GM10248 (cell line): ENCODE measurements around the gene COL6A1.

ENCODE experiments used
- CTCF ChIA-PET: fragments of 300-600 bp; sonication (Branson Sonifier 250); formaldehyde crosslinking; extraction: SDS; loops from one replicate; lab custom pipeline; 2021; ENCODE audit warnings: antibody characterized with exemption; lab: Yijun Ruan, JAX
- POLR2A ChIA-PET: fragments of 350-650 bp; sonication (Branson Sonifier 250); formaldehyde crosslinking; extraction: SDS; loops from one replicate; lab custom pipeline; 2020; ENCODE audit warnings: antibody characterized with exemption; lab: Yijun Ruan, JAX
- DNase-seq: peaks from one replicate; pipeline ENCODE4 v3.0.0; 2012; ENCODE audit errors: extremely low spot score
- CTCF ChIP-seq: IDR thresholded peaks from 2 replicates; pipeline ENCODE4 v1.5.1; 2012; ENCODE audit warnings: mild to moderate bottlenecking, low read depth; ENCODE audit errors: extremely low read depth, missing control alignments, control extremely low read depth

COL6A1 gene

DNA sequence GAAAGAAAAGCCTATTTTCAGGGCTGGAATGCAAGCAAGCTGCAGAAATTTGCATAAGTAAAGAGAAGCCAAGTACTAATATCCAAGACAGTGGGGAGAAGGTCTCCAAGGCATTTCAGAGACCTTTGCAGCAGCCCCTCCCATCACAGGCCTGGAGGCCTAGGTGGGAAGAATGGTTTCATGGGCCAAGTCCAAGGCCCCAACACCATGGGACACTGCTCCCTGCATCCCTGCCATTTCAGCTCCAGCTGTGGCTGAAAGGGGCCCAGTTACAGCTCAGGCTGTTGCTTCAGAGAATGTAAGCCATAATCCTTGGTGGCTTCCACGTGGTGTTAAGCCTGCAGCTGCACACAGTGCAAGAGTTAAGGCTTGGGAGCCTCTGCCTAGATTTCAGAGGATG, 16.9 kb upstream of the COL6A1 start:
- no peak for DNase-seq
- CTCF ChIA-PET, result no interaction called here
- POLR2A ChIA-PET, result no interaction called here
- no peak for TF ChIP-seq CTCF

DNA sequence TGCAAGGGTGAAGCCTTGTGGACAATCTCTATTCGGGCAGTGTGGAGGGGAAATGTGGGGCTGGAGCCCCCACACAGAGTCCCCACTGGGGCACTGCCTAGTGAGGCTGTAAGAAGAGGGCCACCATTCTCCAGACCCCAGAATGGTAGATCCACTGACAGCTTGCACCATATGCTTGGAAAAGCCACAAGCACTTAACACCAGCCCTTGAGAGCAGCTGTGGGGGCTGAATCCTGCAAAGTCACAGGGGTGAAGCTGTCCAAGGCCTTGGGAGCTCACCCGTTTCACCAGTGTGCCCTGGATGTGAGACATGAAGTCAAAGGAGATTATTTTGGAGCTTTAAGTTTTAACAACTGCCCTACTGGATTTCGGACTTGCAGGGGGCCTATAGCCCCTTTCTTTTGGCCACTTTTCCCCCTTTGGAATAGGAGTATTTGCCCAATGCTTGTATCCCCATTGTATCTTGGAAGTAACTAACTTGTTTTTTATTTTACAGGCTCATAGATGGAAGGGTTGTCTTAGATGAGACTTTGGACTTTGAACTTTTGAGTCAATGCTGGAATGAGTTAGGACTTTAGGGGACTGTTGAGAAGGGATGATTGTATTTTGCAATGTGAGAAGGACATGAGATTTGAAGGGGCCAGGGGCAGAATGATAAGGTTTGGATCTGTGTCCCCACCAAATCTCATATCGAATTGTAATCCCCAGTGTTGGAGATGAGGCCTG, 16.3 kb upstream of the COL6A1 start:
- ChIA-PET CTCF (no interaction called here), POLR2A (no interaction called here)
- no peak for DNase-seq
- TF ChIP-seq CTCF, result no peak

DNA sequence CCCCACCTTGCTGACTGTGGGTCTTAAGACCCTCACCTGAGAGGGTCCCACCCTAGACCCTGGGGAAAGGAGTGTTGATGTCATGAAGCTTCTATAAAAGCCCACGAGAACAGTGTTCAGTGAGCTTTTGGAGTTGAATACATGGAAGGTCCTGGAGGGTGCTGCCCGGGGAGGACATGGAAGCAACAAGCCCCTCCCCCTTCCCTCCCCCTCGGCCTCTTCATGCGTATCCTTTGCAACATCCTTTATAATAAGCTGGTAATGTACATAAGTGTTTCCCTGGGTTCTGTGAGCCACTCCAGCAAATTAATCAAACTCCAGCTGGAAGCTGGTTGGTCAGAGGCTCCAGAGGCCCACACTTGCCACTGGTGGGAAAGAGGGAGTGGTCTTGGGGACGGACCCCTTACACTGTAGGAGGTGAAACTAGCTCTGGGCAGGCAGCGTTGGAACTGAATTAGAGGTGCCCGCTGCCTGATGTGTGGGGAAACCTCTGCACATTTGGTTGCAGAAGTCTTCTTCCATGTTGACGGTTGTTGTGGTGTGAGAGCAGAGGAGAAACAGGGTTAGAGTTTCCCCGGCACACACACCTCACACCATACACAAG, 14.7 kb upstream of the COL6A1 start:
- no peak for TF ChIP-seq CTCF
- ChIA-PET POLR2A (no interaction called here), CTCF (no interaction called here)
- DNase-seq, result no peak

GRCh38 chr21:45969921-45970673, 11.5 kb upstream of the COL6A1 start:
- ChIA-PET CTCF (interaction anchor here (0.7 to 2.1 kb wide), 7 partner anchors 11 to 179 kb away, joined by 4 to 10 read pairs (median 4); no protein-coding TSS in a partner anchor), POLR2A (no interaction called here)
- TF ChIP-seq CTCF, result no peak
- DNase-seq, result no peak

DNA sequence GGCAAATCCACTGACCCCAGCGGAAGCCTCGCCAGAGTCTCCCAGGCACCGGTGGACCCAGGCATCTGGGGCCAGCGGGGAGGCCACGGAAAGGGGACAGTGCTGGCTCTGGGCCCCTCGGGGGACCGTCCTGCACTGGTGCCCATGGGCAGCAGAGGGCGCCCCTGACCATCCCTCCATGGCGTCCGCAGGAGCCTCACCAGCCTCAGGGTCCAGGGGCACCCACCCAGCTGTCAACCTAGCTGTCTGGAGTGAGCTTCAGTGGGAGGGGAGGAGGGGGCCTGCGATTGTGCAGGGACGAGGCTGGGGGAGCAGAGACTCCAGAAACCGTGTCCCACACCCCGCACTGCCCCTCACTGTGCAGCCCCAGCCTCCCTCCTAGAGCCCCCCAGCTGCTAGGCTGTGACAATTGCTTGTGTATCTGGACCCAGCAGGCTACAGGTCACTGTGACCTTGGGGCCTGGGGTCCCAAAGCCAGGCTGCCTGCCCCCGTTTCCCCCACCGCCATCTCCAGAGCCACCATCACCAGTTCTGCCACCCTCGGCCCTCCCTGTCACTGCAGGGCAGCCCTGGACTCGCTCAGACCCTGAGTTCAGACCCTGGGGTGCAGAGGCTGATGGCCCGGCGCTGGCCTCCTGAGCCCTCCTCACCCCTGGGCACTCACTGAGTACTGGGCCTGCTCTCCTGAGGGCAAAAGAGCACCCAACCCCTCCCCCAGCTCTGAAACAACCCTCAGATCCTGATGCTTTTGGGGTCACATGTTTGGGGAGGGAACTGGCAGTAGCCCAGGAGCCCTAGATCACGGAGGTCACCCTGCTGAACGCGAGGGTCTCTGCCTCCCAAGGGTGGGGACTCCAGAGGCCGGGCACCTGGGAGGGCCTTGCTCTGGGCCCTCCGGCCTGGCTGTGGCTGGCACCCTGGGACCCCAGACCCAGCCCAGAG, 10.6 kb upstream of the COL6A1 start:
- TF ChIP-seq CTCF, result peak; percentile 82
- POLR2A ChIA-PET, result no interaction called here
- CTCF ChIA-PET, result interaction anchor here (0.9 to 2.1 kb wide), 9 partner anchors 8 to 206 kb away, joined by 3 to 10 read pairs (median 4); no protein-coding TSS in a partner anchor
- DNase-seq, result peak; percentile 74
